CD4-positive, alpha-beta T cell treated with Interleukin-1 beta for 1 hour (primary cell): ENCODE data around the gene ERVW-1.
A peak's percentile ranks its signal among the peaks of the same experiment; 100 is the strongest.
"Not testable (repeated sequence)": the region's sequence is repeated elsewhere in the genome, so short reads cannot be mapped to it uniquely, and the experiment has no call there.

ENCODE experiments used
- DNase-seq, 2 donors: peaks; one replicate each; pipeline ENCODE4 v3.0.0-alpha.2; 2020 to 2022

Gene ERVW-1

GRCh38 chr7:92473989-92474388, 3.8 kb downstream of the ERVW-1 start:
- DNase-seq: not testable (repeated sequence)

GRCh38 chr7:92468589-92468988, 9.2 kb downstream of the ERVW-1 start:
- DNase-seq: not testable (repeated sequence)

- no peak for DNase-seq
Observed at GRCh38 chr7:92466682-92467081, 11.1 kb downstream of the ERVW-1 start.

- DNase-seq: no peak
Observed at GRCh38 chr7:92464515-92464914, 13.2 kb downstream of the ERVW-1 start.

GRCh38 chr7:92462560-92462959, 15.2 kb downstream of the ERVW-1 start:
- no peak for DNase-seq

GRCh38 chr7:92461027-92462003, 16.4 kb downstream of the ERVW-1 start:
- peak; percentile 22 to 37 for DNase-seq

- DNase-seq: no peak
Observed at GRCh38 chr7:92460510-92460909, 17.2 kb downstream of the ERVW-1 start.

- DNase-seq: no peak
Observed at GRCh38 chr7:92460109-92460508, 17.6 kb downstream of the ERVW-1 start.

- DNase-seq: no peak
Observed at GRCh38 chr7:92456236-92456635, 21.5 kb downstream of the ERVW-1 start.

- no peak for DNase-seq
Observed at GRCh38 chr7:92451645-92452044, 26.1 kb downstream of the ERVW-1 start.

GRCh38 chr7:92448205-92448747, 29.5 kb downstream of the ERVW-1 start:
- DNase-seq: peak; percentile 58 to 72

GRCh38 chr7:92447345-92448204, 30.2 kb downstream of the ERVW-1 start, which contains the start of gene GATAD1:
GATAD1 (plus strand) TSS chr7:92447482; CDS start chr7:92447730, 248 bp downstream.
- peak; percentile 85 to 88 for DNase-seq

GRCh38 chr7:92446869-92447344, 30.8 kb downstream of the ERVW-1 start:
- no peak for DNase-seq

GRCh38 chr7:92442720-92443119, 35.0 kb downstream of the ERVW-1 start:
- DNase-seq: not testable (repeated sequence)

- DNase-seq: no peak
Observed at GRCh38 chr7:92437956-92438491, 39.7 kb downstream of the ERVW-1 start.

GRCh38 chr7:92436612-92437445, 40.9 kb downstream of the ERVW-1 start:
- no peak for DNase-seq

GRCh38 chr7:92435542-92435941, 42.2 kb downstream of the ERVW-1 start:
- DNase-seq: no peak

- DNase-seq: no peak
Observed at GRCh38 chr7:92433019-92433418, 44.7 kb downstream of the ERVW-1 start.

GRCh38 chr7:92432299-92432946, 45.3 kb downstream of the ERVW-1 start:
- DNase-seq: no peak

GRCh38 chr7:92427193-92427592, 50.6 kb downstream of the ERVW-1 start:
- DNase-seq: no peak

GRCh38 chr7:92425311-92425947, 52.3 kb downstream of the ERVW-1 start:
- peak in 1 of 2 donors; percentile 9 for DNase-seq
